Measurements from ENCODE around the gene DCHS2. TPM values are rescaled to one million over a fixed set of nuclear protein-coding genes. Genes with fewer than 3 reads are reported as not detected.

Gene DCHS2
- total and polyA plus RNA-seq, 5 donors from 2014 or later, result not detected

DNA sequence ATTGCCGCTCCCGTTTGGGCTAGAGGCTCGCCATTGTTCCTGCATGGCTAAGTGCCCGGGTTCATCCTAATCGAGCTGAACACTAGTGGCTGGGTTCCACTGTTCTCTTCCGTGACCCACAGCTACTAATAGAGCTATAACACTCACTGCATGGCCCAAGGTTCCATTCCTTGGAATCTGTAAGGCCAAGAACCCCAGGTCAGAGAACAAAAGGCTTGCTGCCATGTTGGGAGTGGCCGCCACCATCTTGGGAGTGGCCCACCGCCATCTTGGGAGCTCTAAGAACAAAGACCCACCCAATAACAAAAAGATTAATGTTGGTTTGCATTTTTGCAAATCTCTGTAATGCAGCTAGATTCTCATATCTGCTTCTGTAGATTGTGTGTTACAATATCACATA is 299.0 kb downstream of the DCHS2 start:
- Histone ChIP-seq H3K4me1 (ENCODE audit: control insufficient read depth, insufficient read depth, low read length, poor library complexity, severe bottlenecking) (no peaks in the 10 kb centered on the region), H3K27ac (ENCODE audit: insufficient read depth, low read length, poor library complexity, severe bottlenecking) (no peak overlapping the region), H3K4me3 (ENCODE audit: low read depth, low read length) (no peak overlapping the region), H3K9me3 (ENCODE audit: control insufficient read depth in 2 of 2, low read length in 2 of 2) (peaks cover 0 to 4% of the 10 kb centered on the region in 2 experiments), H3K27me3 (ENCODE audit: control insufficient read depth, insufficient read depth, low read length) (no peaks in the 10 kb centered on the region), H3K36me3 (ENCODE audit: control insufficient read depth, insufficient read depth, low read length) (no peaks in the 10 kb centered on the region)
- H3K36me3 Mint-ChIP-seq, result no peaks in the 10 kb centered on the region
- H3K4me1 Mint-ChIP-seq, result no peaks in the 10 kb centered on the region
- DNase-seq (no peak), ATAC-seq (ENCODE audit: low read depth in 2 of 2) (no peak)
- no peak overlapping the region for H3K27ac Mint-ChIP-seq
- no peak overlapping the region for H3K4me3 Mint-ChIP-seq
- H3K27me3 Mint-ChIP-seq, result no peaks in the 10 kb centered on the region
- H3K9me3 Mint-ChIP-seq, result peaks cover 0 to 12% (median 1%) of the 10 kb centered on the region in 7 donors

DNA sequence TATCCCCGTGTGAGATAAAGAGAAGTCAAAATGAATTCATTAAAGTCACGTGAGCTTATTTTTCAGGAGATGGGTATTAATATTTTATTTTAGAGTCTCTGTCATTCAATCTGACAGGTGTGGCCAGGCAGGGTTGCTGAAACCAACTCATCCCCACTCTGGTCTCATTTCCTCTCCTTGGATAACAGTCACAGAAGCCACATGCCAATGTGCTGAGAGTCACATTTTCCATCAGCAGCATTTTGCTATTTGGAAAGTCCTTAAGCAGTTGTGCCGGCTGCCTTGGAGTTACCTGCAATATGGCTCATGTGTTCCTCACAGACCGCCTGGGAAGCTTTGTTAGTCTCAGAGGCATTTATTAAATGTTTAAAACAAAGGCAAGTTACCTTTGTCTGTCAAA is 302.3 kb downstream of the DCHS2 start:
- no peaks in the 10 kb centered on the region for H3K36me3 ChIP-seq (ENCODE audit: control insufficient read depth, insufficient read depth, low read length)
- H3K36me3 Mint-ChIP-seq, result no peaks in the 10 kb centered on the region
- no peak overlapping the region for H3K27ac ChIP-seq (ENCODE audit: insufficient read depth, low read length, poor library complexity, severe bottlenecking)
- no peaks in the 10 kb centered on the region for H3K4me1 Mint-ChIP-seq
- no peaks in the 10 kb centered on the region for H3K27me3 ChIP-seq (ENCODE audit: control insufficient read depth, insufficient read depth, low read length)
- H3K4me3 ChIP-seq (ENCODE audit: low read depth, low read length), result no peak overlapping the region
- DNase-seq (no peak), ATAC-seq (ENCODE audit: low read depth in 2 of 2) (no peak)
- no peak overlapping the region for H3K27ac Mint-ChIP-seq
- H3K27me3 Mint-ChIP-seq, result no peaks in the 10 kb centered on the region
- H3K9me3 Mint-ChIP-seq, result peaks cover 0 to 5% (median 0%) of the 10 kb centered on the region in 7 donors
- H3K4me1 ChIP-seq (ENCODE audit: control insufficient read depth, insufficient read depth, low read length, poor library complexity, severe bottlenecking), result no peaks in the 10 kb centered on the region
- H3K9me3 ChIP-seq (ENCODE audit: control insufficient read depth in 2 of 2, low read length in 2 of 2), result no peaks in the 10 kb centered on the region
- H3K4me3 Mint-ChIP-seq, result no peak overlapping the region

DNA sequence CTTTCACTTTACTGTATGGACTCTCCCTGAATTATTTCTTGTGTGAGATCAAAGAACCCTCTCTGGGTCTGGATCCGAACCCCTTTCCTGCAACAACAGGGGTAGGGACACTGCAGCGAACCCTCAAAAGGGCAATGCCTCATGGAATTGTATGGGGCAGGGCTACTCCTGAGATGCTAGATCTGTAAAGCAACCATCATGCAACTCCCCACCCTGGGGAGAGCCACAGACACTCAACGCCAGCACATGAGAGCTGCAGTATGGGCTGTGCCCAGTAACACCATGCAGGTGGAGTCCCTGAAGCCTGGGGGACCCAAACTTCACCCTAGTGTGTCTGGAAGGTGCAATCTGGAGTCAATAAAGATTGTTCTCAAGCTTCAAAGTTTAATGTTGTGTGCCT is 304.7 kb downstream of the DCHS2 start:
- no peaks in the 10 kb centered on the region for H3K27me3 Mint-ChIP-seq
- no peaks in the 10 kb centered on the region for H3K36me3 Mint-ChIP-seq
- H3K4me3 Mint-ChIP-seq, result no peak overlapping the region
- H3K4me3 ChIP-seq (ENCODE audit: low read depth, low read length), result no peak overlapping the region
- H3K9me3 Mint-ChIP-seq, result peaks cover 0 to 2% (median 0%) of the 10 kb centered on the region in 7 donors
- no peaks in the 10 kb centered on the region for H3K9me3 ChIP-seq (ENCODE audit: control insufficient read depth in 2 of 2, low read length in 2 of 2)
- no peak for DNase-seq
- ATAC-seq (ENCODE audit: low read depth in 2 of 2), result no peak
- H3K27ac ChIP-seq (ENCODE audit: insufficient read depth, low read length, poor library complexity, severe bottlenecking), result no peak overlapping the region
- H3K4me1 Mint-ChIP-seq, result no peaks in the 10 kb centered on the region
- H3K4me1 ChIP-seq (ENCODE audit: control insufficient read depth, insufficient read depth, low read length, poor library complexity, severe bottlenecking), result no peaks in the 10 kb centered on the region
- H3K27ac Mint-ChIP-seq, result no peak overlapping the region
- H3K36me3 ChIP-seq (ENCODE audit: control insufficient read depth, insufficient read depth, low read length), result no peaks in the 10 kb centered on the region
- H3K27me3 ChIP-seq (ENCODE audit: control insufficient read depth, insufficient read depth, low read length), result no peaks in the 10 kb centered on the region

DNA sequence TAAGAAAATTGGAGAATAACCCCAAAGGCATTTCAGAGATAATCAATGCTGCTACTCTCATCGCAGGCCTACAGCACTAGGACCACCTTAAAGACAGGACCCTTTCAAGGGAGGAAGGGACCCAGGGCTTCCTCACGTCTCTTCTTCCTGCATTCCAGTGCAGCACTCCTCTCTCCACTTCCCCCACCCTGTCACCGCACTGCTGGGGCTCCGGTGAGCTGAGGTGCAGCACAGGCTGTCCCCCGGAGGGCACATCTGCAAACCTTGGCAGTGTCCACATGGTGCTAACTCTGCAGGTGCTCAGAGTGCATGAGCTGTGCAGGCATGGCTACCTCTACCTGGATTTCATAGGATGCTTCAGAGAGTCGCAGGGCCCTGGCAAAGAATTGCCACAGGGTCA is 305.6 kb downstream of the DCHS2 start:
- H3K9me3 Mint-ChIP-seq, result peaks cover 0 to 2% (median 0%) of the 10 kb centered on the region in 7 donors

DNA sequence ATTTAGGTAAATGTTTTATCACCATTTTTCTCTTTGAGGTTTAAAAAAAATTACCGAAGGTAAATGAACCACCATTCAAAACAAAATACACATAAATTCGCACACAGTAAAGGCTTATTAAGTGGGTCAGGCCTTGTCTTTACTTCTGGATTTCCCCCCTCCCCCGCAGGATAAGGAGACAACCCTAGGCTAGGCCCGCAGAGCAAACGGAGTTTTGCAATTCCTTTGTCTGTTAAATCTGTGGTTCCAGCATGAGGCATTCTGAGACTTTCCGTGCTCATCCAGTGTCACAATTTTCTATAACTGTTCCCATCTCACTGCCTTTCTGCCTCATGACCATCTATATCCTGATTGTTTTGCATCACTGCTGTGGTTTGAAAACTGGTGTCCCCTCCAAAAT is 307.4 kb downstream of the DCHS2 start:
- Histone ChIP-seq H3K9me3 (ENCODE audit: control insufficient read depth in 2 of 2, low read length in 2 of 2) (no peaks in the 10 kb centered on the region), H3K27me3 (ENCODE audit: control insufficient read depth, insufficient read depth, low read length) (no peaks in the 10 kb centered on the region), H3K4me1 (ENCODE audit: control insufficient read depth, insufficient read depth, low read length, poor library complexity, severe bottlenecking) (no peaks in the 10 kb centered on the region), H3K36me3 (ENCODE audit: control insufficient read depth, insufficient read depth, low read length) (no peaks in the 10 kb centered on the region), H3K4me3 (ENCODE audit: low read depth, low read length) (no peak overlapping the region), H3K27ac (ENCODE audit: insufficient read depth, low read length, poor library complexity, severe bottlenecking) (no peak overlapping the region)
- Mint-ChIP-seq H3K4me3 (no peak overlapping the region), H3K36me3 (no peaks in the 10 kb centered on the region), H3K9me3 (peaks cover 0 to 2% (median 0%) of the 10 kb centered on the region in 7 donors), H3K27ac (no peak overlapping the region), H3K27me3 (peaks cover 3% of the 10 kb centered on the region), H3K4me1 (no peaks in the 10 kb centered on the region)
- DNase-seq (no peak), ATAC-seq (ENCODE audit: low read depth in 2 of 2) (no peak)

More for the DNA sequence above, 305.6 kb downstream of the DCHS2 start:
- Histone ChIP-seq H3K36me3 (ENCODE audit: control insufficient read depth, insufficient read depth, low read length) (no peaks in the 10 kb centered on the region), H3K4me1 (ENCODE audit: control insufficient read depth, insufficient read depth, low read length, poor library complexity, severe bottlenecking) (no peaks in the 10 kb centered on the region), H3K9me3 (ENCODE audit: control insufficient read depth in 2 of 2, low read length in 2 of 2) (no peaks in the 10 kb centered on the region), H3K27me3 (ENCODE audit: control insufficient read depth, insufficient read depth, low read length) (no peaks in the 10 kb centered on the region), H3K4me3 (ENCODE audit: low read depth, low read length) (no peak overlapping the region), H3K27ac (ENCODE audit: insufficient read depth, low read length, poor library complexity, severe bottlenecking) (no peak overlapping the region)
- ATAC-seq (ENCODE audit: low read depth in 2 of 2) (no peak), DNase-seq (no peak)
- no peaks in the 10 kb centered on the region for H3K4me1 Mint-ChIP-seq
- H3K27ac Mint-ChIP-seq, result no peak overlapping the region
- H3K36me3 Mint-ChIP-seq, result no peaks in the 10 kb centered on the region
- no peaks in the 10 kb centered on the region for H3K27me3 Mint-ChIP-seq
- H3K4me3 Mint-ChIP-seq, result no peak overlapping the region

DNA sequence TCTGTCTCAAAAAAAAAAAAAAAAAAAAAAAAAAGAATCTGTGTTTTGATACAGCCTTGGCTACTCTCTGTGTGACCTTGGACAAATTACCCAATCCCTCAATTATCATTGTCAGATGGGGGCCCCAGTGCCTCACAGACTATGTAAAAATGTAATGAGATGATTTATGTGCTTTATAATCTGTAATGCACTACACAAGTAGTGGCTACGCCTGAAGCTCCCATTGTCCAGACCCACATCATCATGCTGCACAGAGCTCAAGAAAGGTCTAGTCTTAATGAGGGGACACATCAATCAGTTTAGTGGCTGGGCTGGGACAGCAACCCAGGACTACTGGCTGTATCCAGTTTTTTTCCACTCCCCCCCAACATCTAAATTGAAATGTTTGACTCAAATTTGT is 308.3 kb downstream of the DCHS2 start:
- Mint-ChIP-seq H3K4me1 (no peaks in the 10 kb centered on the region), H3K36me3 (no peaks in the 10 kb centered on the region), H3K27me3 (peaks cover 5% of the 10 kb centered on the region), H3K27ac (no peak overlapping the region), H3K9me3 (peaks cover 0 to 2% (median 1%) of the 10 kb centered on the region in 7 donors), H3K4me3 (no peak overlapping the region)
- no peaks in the 10 kb centered on the region for H3K9me3 ChIP-seq (ENCODE audit: control insufficient read depth in 2 of 2, low read length in 2 of 2)
- H3K27ac ChIP-seq (ENCODE audit: insufficient read depth, low read length, poor library complexity, severe bottlenecking), result no peak overlapping the region
- ATAC-seq (ENCODE audit: low read depth in 2 of 2), result no peak
- no peak for DNase-seq
- H3K27me3 ChIP-seq (ENCODE audit: control insufficient read depth, insufficient read depth, low read length), result no peaks in the 10 kb centered on the region
- no peak overlapping the region for H3K4me3 ChIP-seq (ENCODE audit: low read depth, low read length)
- H3K36me3 ChIP-seq (ENCODE audit: control insufficient read depth, insufficient read depth, low read length), result no peaks in the 10 kb centered on the region
- H3K4me1 ChIP-seq (ENCODE audit: control insufficient read depth, insufficient read depth, low read length, poor library complexity, severe bottlenecking), result no peaks in the 10 kb centered on the region

Other genes with a start within 250 kb of the DCHS2 start
- gene PLRG1, start 58.6 kb upstream of the DCHS2 start, total RNA-seq, result 39.6 TPM
- gene PLRG1, start 58.6 kb upstream of the DCHS2 start, polyA plus RNA-seq, result 10 to 100 TPM; 74.8 to 85.2 (median 80.5) TPM
- not detected for gene FGB, start 71.2 kb upstream of the DCHS2 start, total RNA-seq
- not detected for gene FGB, start 71.2 kb upstream of the DCHS2 start, polyA plus RNA-seq
- gene FGA, start 98.9 kb upstream of the DCHS2 start, total RNA-seq, result not detected
- not detected for gene FGA, start 98.9 kb upstream of the DCHS2 start, polyA plus RNA-seq
- gene FGG, start 120.9 kb upstream of the DCHS2 start, total RNA-seq, result not detected
- not detected for gene FGG, start 120.9 kb upstream of the DCHS2 start, polyA plus RNA-seq